Measurements from ENCODE around the gene NETO2.

DNA sequence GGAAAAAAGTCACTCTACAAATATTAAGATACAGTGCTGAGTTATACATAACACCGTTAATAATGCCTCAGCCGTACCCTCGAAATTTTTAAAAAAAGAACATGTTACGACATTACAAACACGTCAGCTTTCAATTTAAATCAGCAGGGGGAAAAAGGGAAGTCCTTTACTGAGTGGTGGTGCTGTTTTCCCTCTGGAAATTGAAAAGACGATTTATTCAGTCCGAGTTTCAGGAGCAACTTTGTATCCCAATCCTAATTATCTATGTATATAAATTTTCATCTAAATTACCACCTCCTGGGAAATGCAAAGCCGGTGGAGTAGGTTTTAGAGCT lies 1.3 kb downstream of the NETO2 start:
- TF ChIP-seq, protein P1, sequence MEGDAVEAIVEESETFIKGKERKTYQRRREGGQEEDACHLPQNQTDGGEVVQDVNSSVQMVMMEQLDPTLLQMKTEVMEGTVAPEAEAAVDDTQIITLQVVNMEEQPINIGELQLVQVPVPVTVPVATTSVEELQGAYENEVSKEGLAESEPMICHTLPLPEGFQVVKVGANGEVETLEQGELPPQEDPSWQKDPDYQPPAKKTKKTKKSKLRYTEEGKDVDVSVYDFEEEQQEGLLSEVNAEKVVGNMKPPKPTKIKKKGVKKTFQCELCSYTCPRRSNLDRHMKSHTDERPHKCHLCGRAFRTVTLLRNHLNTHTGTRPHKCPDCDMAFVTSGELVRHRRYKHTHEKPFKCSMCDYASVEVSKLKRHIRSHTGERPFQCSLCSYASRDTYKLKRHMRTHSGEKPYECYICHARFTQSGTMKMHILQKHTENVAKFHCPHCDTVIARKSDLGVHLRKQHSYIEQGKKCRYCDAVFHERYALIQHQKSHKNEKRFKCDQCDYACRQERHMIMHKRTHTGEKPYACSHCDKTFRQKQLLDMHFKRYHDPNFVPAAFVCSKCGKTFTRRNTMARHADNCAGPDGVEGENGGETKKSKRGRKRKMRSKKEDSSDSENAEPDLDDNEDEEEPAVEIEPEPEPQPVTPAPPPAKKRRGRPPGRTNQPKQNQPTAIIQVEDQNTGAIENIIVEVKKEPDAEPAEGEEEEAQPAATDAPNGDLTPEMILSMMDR (conservative IDR thresholded peaks at IDR 0.05; ENCODE audit: low read depth, low read length) = no peak
- TF ChIP-seq EZH2 (IDR thresholded peaks at IDR 0.05; ENCODE audit: low read length, unreplicated experiment) (no peak), EZH2phosphoT487 (IDR thresholded peaks at IDR 0.05; ENCODE audit: borderline replicate concordance, low read length) (no peak)
